Measurements from ENCODE around the gene TF. TPM values are rescaled to one million over a fixed set of nuclear protein-coding genes. Genes with fewer than 3 reads are reported as not detected.

Gene TF
- polyA plus RNA-seq, 1 experiment, result 0.15 TPM

- Histone ChIP-seq H3K36me3 (ENCODE audit: control insufficient read depth, insufficient read depth, low read length) (no peaks in the 10 kb centered on the region), H3K4me3 (ENCODE audit: low read depth, low read length) (no peak overlapping the region), H3K27me3 (ENCODE audit: control insufficient read depth, insufficient read depth, low read length) (peaks cover 2% of the 10 kb centered on the region; the same call in 1 of the 2 replicates)
- CTCF ChIA-PET, result interaction anchor here (1.0 kb wide), 1 partner anchor 9 kb away, joined by 3 read pairs; no protein-coding TSS in a partner anchor
- POLR2A ChIA-PET, result no interaction called here
- TF ChIP-seq CTCF (IDR thresholded peaks at IDR 0.05; ENCODE audit: insufficient read depth, low read depth, low read length), result no peak
- no peak for DNase-seq (ENCODE audit: low read depth)
These were observed 13.0 kb upstream of the TF start for GRCh38 chr3:133733226-133733625.

- H3K27me3 ChIP-seq (ENCODE audit: control insufficient read depth, insufficient read depth, low read length), result peaks cover 2% of the 10 kb centered on the region; the same call in 1 of the 2 replicates
- CTCF ChIA-PET, result no interaction called here
- POLR2A ChIA-PET, result no interaction called here
- no peak overlapping the region for H3K4me3 ChIP-seq (ENCODE audit: low read depth, low read length)
- H3K36me3 ChIP-seq (ENCODE audit: control insufficient read depth, insufficient read depth, low read length), result no peaks in the 10 kb centered on the region
- no peak for TF ChIP-seq CTCF (IDR thresholded peaks at IDR 0.05; ENCODE audit: insufficient read depth, low read depth, low read length)
- DNase-seq (ENCODE audit: low read depth), result no peak
These were observed 11.9 kb upstream of the TF start for GRCh38 chr3:133734305-133734704.

GRCh38 chr3:133742351-133743091, 3.7 kb upstream of the TF start:
- Histone ChIP-seq H3K27me3 (ENCODE audit: control insufficient read depth, insufficient read depth, low read length) (peaks cover 15% of the 10 kb centered on the region), H3K36me3 (ENCODE audit: control insufficient read depth, insufficient read depth, low read length) (no peaks in the 10 kb centered on the region), H3K4me3 (ENCODE audit: low read depth, low read length) (no peak overlapping the region)
- CTCF ChIA-PET, result interaction anchor here (1.2 to 1.6 kb wide), 2 partner anchors 10 kb away, joined by 3 to 4 read pairs; no protein-coding TSS in a partner anchor
- POLR2A ChIA-PET, result no interaction called here
- no peak for TF ChIP-seq CTCF (IDR thresholded peaks at IDR 0.05; ENCODE audit: insufficient read depth, low read depth, low read length)
- DNase-seq (ENCODE audit: low read depth), result no peak

- no peaks in the 10 kb centered on the region for H3K36me3 ChIP-seq (ENCODE audit: control insufficient read depth, insufficient read depth, low read length)
- peaks cover 15% of the 10 kb centered on the region for H3K27me3 ChIP-seq (ENCODE audit: control insufficient read depth, insufficient read depth, low read length)
- H3K4me3 ChIP-seq (ENCODE audit: low read depth, low read length), result no peak overlapping the region
- DNase-seq (ENCODE audit: low read depth), result no peak
- no peak for TF ChIP-seq CTCF (IDR thresholded peaks at IDR 0.05; ENCODE audit: insufficient read depth, low read depth, low read length)
- ChIA-PET CTCF (no interaction called here), POLR2A (no interaction called here)
These were observed 2.0 kb upstream of the TF start for GRCh38 chr3:133744241-133744640.

GRCh38 chr3:133745108-133745507, 1.1 kb upstream of the TF start:
- Histone ChIP-seq H3K4me3 (ENCODE audit: low read depth, low read length) (no peak overlapping the region), H3K36me3 (ENCODE audit: control insufficient read depth, insufficient read depth, low read length) (no peaks in the 10 kb centered on the region), H3K27me3 (ENCODE audit: control insufficient read depth, insufficient read depth, low read length) (peaks cover 18% of the 10 kb centered on the region)
- TF ChIP-seq CTCF (IDR thresholded peaks at IDR 0.05; ENCODE audit: insufficient read depth, low read depth, low read length), result no peak
- CTCF ChIA-PET, result no interaction called here
- DNase-seq (ENCODE audit: low read depth), result no peak
- POLR2A ChIA-PET, result no interaction called here
